NCI-H2081 (cell line): ENCODE measurements around the gene OR8S1.

ENCODE experiments used
- DNase-seq, 2 experiments: peaks; one replicate each; lab custom pipeline; 2025; lab: John Stamatoyannopoulos, UW

The OR8S1 gene

GRCh38 chr12:48556631-48557030 is 31.2 kb downstream of the OR8S1 start:
- DNase-seq: no peak

- no peak for DNase-seq
Measured at GRCh38 chr12:48557919-48558318, 32.5 kb downstream of the OR8S1 start.

- DNase-seq: no peak
Measured at GRCh38 chr12:48567731-48568130, 42.3 kb downstream of the OR8S1 start.

GRCh38 chr12:48569946-48570345 is 44.5 kb downstream of the OR8S1 start, which contains the start of gene LALBA:
Gene LALBA, minus strand, starts transcription at chr12:48570046. Its CDS starts 26 bp downstream, at chr12:48570020.
- no peak for DNase-seq

- no peak for DNase-seq
Measured at GRCh38 chr12:48572326-48572725, 46.9 kb downstream of the OR8S1 start.
